Measurements from ENCODE around the gene RAPGEF4.
"Not testable (repeated sequence)": the region's sequence is repeated elsewhere in the genome, so short reads cannot be mapped to it uniquely, and the experiment has no call there.

Gene RAPGEF4

GRCh38 chr2:172774302-172774701 is 38.7 kb downstream of the RAPGEF4 start:
- no peak for DNase-seq (ENCODE audit: low spot score)

- DNase-seq (ENCODE audit: low spot score), result no peak
Observed at GRCh38 chr2:172775319-172775718, 39.7 kb downstream of the RAPGEF4 start.

- no peak for DNase-seq (ENCODE audit: low spot score)
Observed at GRCh38 chr2:172777431-172777830, 41.8 kb downstream of the RAPGEF4 start.

GRCh38 chr2:172782506-172783164 is 47.0 kb downstream of the RAPGEF4 start:
- no peak for DNase-seq (ENCODE audit: low spot score)

- DNase-seq (ENCODE audit: low spot score), result peak; percentile 86
Observed at GRCh38 chr2:172783165-172783898, 47.7 kb downstream of the RAPGEF4 start.

GRCh38 chr2:172788871-172789270 is 53.2 kb downstream of the RAPGEF4 start:
- no peak for DNase-seq (ENCODE audit: low spot score)

- no peak for DNase-seq (ENCODE audit: low spot score)
Observed at GRCh38 chr2:172790404-172790803, 54.8 kb downstream of the RAPGEF4 start.

- no peak for DNase-seq (ENCODE audit: low spot score)
Observed at GRCh38 chr2:172791953-172792352, 56.3 kb downstream of the RAPGEF4 start.

- DNase-seq (ENCODE audit: low spot score), result no peak
Observed at GRCh38 chr2:172792711-172793110, 57.1 kb downstream of the RAPGEF4 start.

- DNase-seq (ENCODE audit: low spot score), result not testable (repeated sequence)
Observed at GRCh38 chr2:172803308-172803707, 67.7 kb downstream of the RAPGEF4 start.

GRCh38 chr2:172804423-172804822 is 68.8 kb downstream of the RAPGEF4 start:
- no peak for DNase-seq (ENCODE audit: low spot score)

- DNase-seq (ENCODE audit: low spot score), result peak; percentile 64
Observed at GRCh38 chr2:172806493-172806892, 70.8 kb downstream of the RAPGEF4 start.

GRCh38 chr2:172806996-172807395 is 71.4 kb downstream of the RAPGEF4 start:
- no peak for DNase-seq (ENCODE audit: low spot score)

GRCh38 chr2:172808156-172808555 is 72.5 kb downstream of the RAPGEF4 start:
- DNase-seq (ENCODE audit: low spot score), result no peak

GRCh38 chr2:172811027-172811426 is 75.4 kb downstream of the RAPGEF4 start:
- no peak for DNase-seq (ENCODE audit: low spot score)

GRCh38 chr2:172812158-172812744 is 76.6 kb downstream of the RAPGEF4 start:
- no peak for DNase-seq (ENCODE audit: low spot score)

GRCh38 chr2:172813314-172813888 is 77.8 kb downstream of the RAPGEF4 start:
- peak; percentile 13 for DNase-seq (ENCODE audit: low spot score)

- DNase-seq (ENCODE audit: low spot score), result no peak
Observed at GRCh38 chr2:172817411-172817810, 81.8 kb downstream of the RAPGEF4 start.

- DNase-seq (ENCODE audit: low spot score), result no peak
Observed at GRCh38 chr2:172819943-172820342, 84.3 kb downstream of the RAPGEF4 start.

GRCh38 chr2:172821370-172822338 is 86.0 kb downstream of the RAPGEF4 start:
- no peak for DNase-seq (ENCODE audit: low spot score)

GRCh38 chr2:172822585-172822984 is 86.9 kb downstream of the RAPGEF4 start:
- no peak for DNase-seq (ENCODE audit: low spot score)

All from kidney tubule cell (primary cell).